HG02763 (cell line): ENCODE data around the gene ISCU.
"Not testable (repeated sequence)": the region's sequence is repeated elsewhere in the genome, so short reads cannot be mapped to it uniquely, and the experiment has no call there.

Source experiments
- ATAC-seq: cut with Tn5 transposase; IDR thresholded peaks from one replicate; pipeline ENCODE4 v1.9.1; 2021; ENCODE audit warnings: mild to moderate bottlenecking, moderate library complexity; ENCODE audit not compliant: unreplicated experiment

Gene ISCU

GRCh38 chr12:108568338-108569154 is 6.2 kb downstream of the ISCU start:
- ATAC-seq: peak; percentile 60

GRCh38 chr12:108570743-108571608 is 8.6 kb downstream of the ISCU start:
- no peak for ATAC-seq

- no peak for ATAC-seq
These were observed 9.3 kb downstream of the ISCU start for GRCh38 chr12:108571609-108572165.

GRCh38 chr12:108572166-108572790 is 9.9 kb downstream of the ISCU start:
- no peak for ATAC-seq

GRCh38 chr12:108573317-108573716 is 10.9 kb downstream of the ISCU start:
- no peak for ATAC-seq

- not testable (repeated sequence) for ATAC-seq
These were observed 11.9 kb downstream of the ISCU start for GRCh38 chr12:108574276-108574675.

GRCh38 chr12:108575199-108575912 is 13.0 kb downstream of the ISCU start:
- ATAC-seq: no peak

GRCh38 chr12:108576660-108577234 is 14.4 kb downstream of the ISCU start:
- ATAC-seq: no peak

GRCh38 chr12:108577458-108577857 is 15.1 kb downstream of the ISCU start:
- ATAC-seq: no peak

GRCh38 chr12:108578264-108578663 is 15.9 kb downstream of the ISCU start:
- ATAC-seq: no peak

- ATAC-seq: no peak
These were observed 16.4 kb downstream of the ISCU start for GRCh38 chr12:108578813-108579212.

- no peak for ATAC-seq
These were observed 18.1 kb downstream of the ISCU start for GRCh38 chr12:108580531-108580930.

- ATAC-seq: no peak
These were observed 19.2 kb downstream of the ISCU start for GRCh38 chr12:108581311-108582227.

GRCh38 chr12:108582509-108582908 is 20.1 kb downstream of the ISCU start:
- no peak for ATAC-seq

GRCh38 chr12:108582978-108583770 is 20.8 kb downstream of the ISCU start:
- no peak for ATAC-seq

- no peak for ATAC-seq
These were observed 21.6 kb downstream of the ISCU start for GRCh38 chr12:108583991-108584390.

GRCh38 chr12:108584456-108585065 is 22.2 kb downstream of the ISCU start:
- no peak for ATAC-seq

GRCh38 chr12:108585864-108586263 is 23.5 kb downstream of the ISCU start:
- ATAC-seq: no peak
